Cardiac fibroblast (primary cell): Measurements from ENCODE around the gene PLIN4.

Source experiments
- DNase-seq, 2 donors: peaks; one replicate each; pipeline versions ENCODE4 v3.0.0 to v3.0.0-alpha.2; 2010; ENCODE audit warnings: low read depth in 2 of 2
- H3K4me3 ChIP-seq, 2 donors: replicated peaks in 1 of 2; 1 replicate in 1 of 2; 2 replicates in 1 of 2; pipeline ENCODE4 v1.5.1; 2011; ENCODE audit warnings: low read depth in 2 of 2, low read length in 2 of 2, mild to moderate bottlenecking in 2 of 2, moderate library complexity in 1 of 2
- CTCF ChIP-seq: IDR thresholded peaks from one replicate; pipeline ENCODE4 v1.5.1; 2011; ENCODE audit warnings: low read depth, mild to moderate bottlenecking, low read length, inconsistent platforms

PLIN4 gene

GRCh38 chr19:4557971-4558941, 40.0 kb upstream of the PLIN4 start:
- peak overlapping the region; percentile 31 to 52 for H3K4me3 ChIP-seq
- peak; percentile 39 to 42 for DNase-seq
- peak; percentile 97 for TF ChIP-seq CTCF

GRCh38 chr19:4557144-4557970, 39.1 kb upstream of the PLIN4 start:
- TF ChIP-seq CTCF: peak; percentile 14
- no peak for DNase-seq
- H3K4me3 ChIP-seq: peak overlapping the region in 1 of 2 donors; percentile 31

GRCh38 chr19:4556597-4557127, 38.4 kb upstream of the PLIN4 start:
- peak; percentile 36 to 46 for DNase-seq
- no peak for TF ChIP-seq CTCF
- no peak overlapping the region for H3K4me3 ChIP-seq

GRCh38 chr19:4555657-4556561, 37.6 kb upstream of the PLIN4 start:
- no peak for DNase-seq
- no peak for TF ChIP-seq CTCF
- no peak overlapping the region for H3K4me3 ChIP-seq

- TF ChIP-seq CTCF: no peak
- DNase-seq: no peak
- no peak overlapping the region for H3K4me3 ChIP-seq
Observed at GRCh38 chr19:4554717-4555116, 36.4 kb upstream of the PLIN4 start.

GRCh38 chr19:4553775-4554174, 35.5 kb upstream of the PLIN4 start:
- TF ChIP-seq CTCF: no peak
- no peak for DNase-seq
- H3K4me3 ChIP-seq: no peak overlapping the region
